ENCODE results near the gene ZNF12.

ZNF12 gene

GRCh38 chr7:6709808-6710207 lies 3.1 kb upstream of the ZNF12 start:
- H3K36me3 ChIP-seq (ENCODE audit: insufficient read depth), result peaks cover 4% of the 10 kb centered on the region; the same call in 1 of the 2 replicates
- no peak overlapping the region for H3K27ac ChIP-seq
- H3K4me3 ChIP-seq (IDR thresholded peaks at IDR 0.05; ENCODE audit: insufficient read depth, low read depth, low read length), result no peak overlapping the region
- peaks cover 12% of the 10 kb centered on the region for H3K4me1 ChIP-seq (ENCODE audit: low read depth, poor library complexity, severe bottlenecking)
- H3K9ac ChIP-seq, result no peak overlapping the region
- peaks cover 19% of the 10 kb centered on the region for H3K79me2 ChIP-seq (ENCODE audit: insufficient read depth, low read depth)
- H3K27me3 ChIP-seq (ENCODE audit: insufficient read depth, low read depth), result no peaks in the 10 kb centered on the region
- no peak overlapping the region for H2AFZ ChIP-seq (ENCODE audit: low read depth)
- H4K20me1 ChIP-seq (ENCODE audit: insufficient read depth), result no peaks in the 10 kb centered on the region
- no peak for TF ChIP-seq CTCF (conservative IDR thresholded peaks at IDR 0.05; ENCODE audit: low read depth, low read length)
- no peak overlapping the region for H3K4me2 ChIP-seq

GRCh38 chr7:6708304-6708703 lies 1.6 kb upstream of the ZNF12 start:
- Histone ChIP-seq H3K27ac (no peak overlapping the region), H3K4me3 (IDR thresholded peaks at IDR 0.05; ENCODE audit: insufficient read depth, low read depth, low read length) (no peak overlapping the region), H4K20me1 (ENCODE audit: insufficient read depth) (no peaks in the 10 kb centered on the region), H3K4me2 (no peak overlapping the region), H3K4me1 (ENCODE audit: low read depth, poor library complexity, severe bottlenecking) (peaks cover 12% of the 10 kb centered on the region), H3K9ac (no peak overlapping the region), H2AFZ (ENCODE audit: low read depth) (no peak overlapping the region), H3K36me3 (ENCODE audit: insufficient read depth) (peaks cover 15% of the 10 kb centered on the region; the same call in 1 of the 2 replicates), H3K79me2 (ENCODE audit: insufficient read depth, low read depth) (peaks cover 32% of the 10 kb centered on the region), H3K27me3 (ENCODE audit: insufficient read depth, low read depth) (no peaks in the 10 kb centered on the region)
- TF ChIP-seq CTCF (conservative IDR thresholded peaks at IDR 0.05; ENCODE audit: low read depth, low read length), result no peak

- H3K36me3 ChIP-seq (ENCODE audit: insufficient read depth), result peaks cover 19% of the 10 kb centered on the region; the same call in 1 of the 2 replicates
- peak overlapping the region; percentile 89 for H2AFZ ChIP-seq (ENCODE audit: low read depth)
- TF ChIP-seq CTCF (conservative IDR thresholded peaks at IDR 0.05; ENCODE audit: low read depth, low read length), result no peak
Observed at GRCh38 chr7:6705959-6706665, 635 bp downstream of the ZNF12 start.

GRCh38 chr7:6701860-6702259 lies 4.9 kb downstream of the ZNF12 start:
- no peak overlapping the region for H3K9ac ChIP-seq

More at GRCh38 chr7:6705959-6706665, 635 bp downstream of the ZNF12 start:
- H3K4me2 ChIP-seq, result peak overlapping the region; percentile 91
- H3K4me3 ChIP-seq (IDR thresholded peaks at IDR 0.05; ENCODE audit: insufficient read depth, low read depth, low read length), result peak overlapping the region; percentile 41
- peak overlapping the region; percentile 66 for H3K27ac ChIP-seq
- H3K79me2 ChIP-seq (ENCODE audit: insufficient read depth, low read depth), result peaks cover 40% of the 10 kb centered on the region
- no peaks in the 10 kb centered on the region for H4K20me1 ChIP-seq (ENCODE audit: insufficient read depth)
- H3K4me1 ChIP-seq (ENCODE audit: low read depth, poor library complexity, severe bottlenecking), result peaks cover 12% of the 10 kb centered on the region
- no peaks in the 10 kb centered on the region for H3K27me3 ChIP-seq (ENCODE audit: insufficient read depth, low read depth)
- H3K9ac ChIP-seq, result peak overlapping the region; percentile 88

More at GRCh38 chr7:6701860-6702259, 4.9 kb downstream of the ZNF12 start:
- TF ChIP-seq CTCF (conservative IDR thresholded peaks at IDR 0.05; ENCODE audit: low read depth, low read length), result no peak
- H3K27me3 ChIP-seq (ENCODE audit: insufficient read depth, low read depth), result no peaks in the 10 kb centered on the region
- peaks cover 24% of the 10 kb centered on the region; the same call in 1 of the 2 replicates for H3K36me3 ChIP-seq (ENCODE audit: insufficient read depth)
- H3K4me2 ChIP-seq, result no peak overlapping the region
- H3K27ac ChIP-seq, result no peak overlapping the region
- no peaks in the 10 kb centered on the region for H4K20me1 ChIP-seq (ENCODE audit: insufficient read depth)
- H3K4me1 ChIP-seq (ENCODE audit: low read depth, poor library complexity, severe bottlenecking), result peaks cover 8% of the 10 kb centered on the region
- peaks cover 49% of the 10 kb centered on the region for H3K79me2 ChIP-seq (ENCODE audit: insufficient read depth, low read depth)
- no peak overlapping the region for H3K4me3 ChIP-seq (IDR thresholded peaks at IDR 0.05; ENCODE audit: insufficient read depth, low read depth, low read length)
- H2AFZ ChIP-seq (ENCODE audit: low read depth), result no peak overlapping the region
